Heart left ventricle (tissue), 16 donors: ENCODE results near the gene PHLDA2. TPM values are rescaled to one million over a fixed set of nuclear protein-coding genes. Genes with fewer than 3 reads are reported as not detected.
"Not testable (repeated sequence)": the region's sequence is repeated elsewhere in the genome, so short reads cannot be mapped to it uniquely, and the experiment has no call there.

Experiments used
- ATAC-seq, 4 donors: fragments of 200-7000 bp; cut with Tn5 transposase; one replicate each; pipeline ENCODE4 v1.9.1; 2020 to 2022; ENCODE audit warnings: moderate library complexity in 4 of 4, mild to moderate bottlenecking in 3 of 4, moderate number of reproducible peaks in 1 of 4
- DNase-seq, 5 donors: peaks; one replicate each; pipeline ENCODE4 v3.0.0-alpha.2; 2020
- H3K27ac ChIP-seq, 12 donors: fragments of 200-600 bp; sonication (generic) in 4 of 12; one replicate each; pipeline versions ENCODE4 v1.5.0 to v1.8.0; 2016 to 2022; ENCODE audit warnings: mild to moderate bottlenecking in 2 of 12
- H3K27me3 ChIP-seq, 9 donors: fragments of 200-600 bp; sonication (generic) in 2 of 9; one replicate each; pipeline versions ENCODE4 v1.5.1 to v1.8.0; 2016 to 2022; ENCODE audit warnings: mild to moderate bottlenecking in 3 of 9
- H3K36me3 ChIP-seq, 9 donors: fragments of 200-600 bp; sonication (generic) in 2 of 9; one replicate each; pipeline versions ENCODE4 v1.5.0 to v1.8.0; 2018 to 2022; ENCODE audit warnings: mild to moderate bottlenecking in 2 of 9
- H3K4me1 ChIP-seq, 12 donors: fragments of 200-600 bp; sonication (generic) in 4 of 12; one replicate each; pipeline versions ENCODE4 v1.5.0 to v1.8.0; 2016 to 2022; ENCODE audit warnings: mild to moderate bottlenecking in 3 of 12
- H3K4me3 ChIP-seq, 12 donors: fragments of 200-600 bp; sonication (generic) in 4 of 12; one replicate each; pipeline versions ENCODE4 v1.5.0 to v1.8.0; 2017 to 2022; ENCODE audit warnings: mild to moderate bottlenecking in 9 of 12, moderate library complexity in 4 of 12
- H3K9me3 ChIP-seq, 12 donors: fragments of 200-600 bp; sonication (generic) in 4 of 12; one replicate each; pipeline versions ENCODE4 v1.5.0 to v1.8.0; 2016 to 2022; ENCODE audit warnings: mild to moderate bottlenecking in 1 of 12
- POLR2A ChIP-seq, 2 donors: fragments of 450-650 bp; IDR thresholded peaks; one replicate each; pipeline ENCODE4 v1.6.1; 2017; ENCODE audit warnings: antibody characterized with exemption in 2 of 2, mild to moderate bottlenecking in 2 of 2, moderate library complexity in 2 of 2
- WGBS, 4 donors: extraction: QIAGEN DNeasy Blood & Tissue Kit in 2 of 4; methylation state at CpG; one replicate each; pipeline versions ENCODE4 v1.1.5 to v1.1.7; 2013 to 2018; 5-methylcytosine and 5-hydroxymethylcytosine counted together
- intact Hi-C, 10 donors: fragments of 100-400 bp; cut with DNase I; formaldehyde crosslinking; loops; one replicate each; pipeline versions ENCODE4 v1.11.1 to v1.14.2; 2022
- polyA plus RNA-seq, 2 donors: library from polyadenylated mRNA; stranded (reverse); fragments of 200-250 nt; gene quantifications; one replicate each; pipeline ENCODE4 v1.2.3, GENCODE V29; 2013
- total RNA-seq, 9 donors: library from RNA; depleted of rRNA in 2 of 9; stranded (reverse); fragments of >200 nt in 2 of 9; fragmentation: NEBNext Ultra II Directional in 3 of 9; extraction: Animal tissue kit (Norgen Biotek cat#: 25700) in 3 of 9; gene quantifications; one replicate each; pipeline versions ENCODE4 v1.1.0 to v1.2.4, GENCODE V29; 2016 to 2023
- TF ChIP-seq, protein P1 (sequence below), 12 donors: fragments of 200-600 bp; sonication (generic) in 4 of 12; IDR thresholded peaks; one replicate each; pipeline versions ENCODE4 v1.5.0 to v1.8.0; 2018 to 2022; ENCODE audit warnings: antibody characterized with exemption in 12 of 12, mild to moderate bottlenecking in 5 of 12
- donor health status: ischemic (EF 13 %, LVEDD 7.1; RV severe dilation, severe dysfunction).
- donor health status: healthy with polysubstance abuse.
- donor health status: DM: no; HTN: yes; CAD: no.
- donor health status: DM: no; HTN: no; CAD: no.
- donor health status: ischemic (EF 25% LVEDD 6.9; RV normal size, moderate dysfunction).
- donor health status: ischemic (EF 25% LVEDD 5.7; RV mildly dilated, moderate dysfunction).
- donor health status: healthy.
- donor health status: DM: yes; HTN: yes; CAD: no.
- donor health status: ischemic (EF 35%, LVEDD 5.7; RV mildly dilated, moderate dysfunction).
- donor health status: nonischemic (EF 11% LVEDD 7.7; RV severe dilation, severe dysfunction).
- donor health status: DM: yes; HTN: yes; CAD: no.
- donor health status: PGD.
- donor health status: ischemic (EF 29% LVEDD 5.4; RV normal size, mild dysfunction).
- donor health status: nonischemic (EF 23%, LVEDD 6.1; RV moderate dilation, normal function).

PHLDA2 gene
- total and polyA plus RNA-seq, 11 donors = 0.40 to 9.2 (median 1.0) TPM; not detected in 2

GRCh38 chr11:2909133-2909902 is 19.9 kb downstream of the PHLDA2 start:
- WGBS, 4 donors = 34 to 66% (median 40%) methylated on average over 7 to 78 of the region's 78 CpGs
- peaks cover 0 to 12% (median 0%) of the 10 kb centered on the region in 9 donors for H3K27me3 ChIP-seq
- no peak for DNase-seq
- peak in 1 of 4 donors; percentile 19 for ATAC-seq
- peaks cover 0 to 35% (median 8%) of the 10 kb centered on the region in 12 donors for H3K4me1 ChIP-seq
- H3K4me3 ChIP-seq = peak overlapping the region in 6 of 12 donors; percentile 9 to 29 (median 15)
- peaks cover 0 to 7% (median 0%) of the 10 kb centered on the region in 12 donors for H3K9me3 ChIP-seq
- no peaks in the 10 kb centered on the region for H3K36me3 ChIP-seq
- TF ChIP-seq, protein P1, sequence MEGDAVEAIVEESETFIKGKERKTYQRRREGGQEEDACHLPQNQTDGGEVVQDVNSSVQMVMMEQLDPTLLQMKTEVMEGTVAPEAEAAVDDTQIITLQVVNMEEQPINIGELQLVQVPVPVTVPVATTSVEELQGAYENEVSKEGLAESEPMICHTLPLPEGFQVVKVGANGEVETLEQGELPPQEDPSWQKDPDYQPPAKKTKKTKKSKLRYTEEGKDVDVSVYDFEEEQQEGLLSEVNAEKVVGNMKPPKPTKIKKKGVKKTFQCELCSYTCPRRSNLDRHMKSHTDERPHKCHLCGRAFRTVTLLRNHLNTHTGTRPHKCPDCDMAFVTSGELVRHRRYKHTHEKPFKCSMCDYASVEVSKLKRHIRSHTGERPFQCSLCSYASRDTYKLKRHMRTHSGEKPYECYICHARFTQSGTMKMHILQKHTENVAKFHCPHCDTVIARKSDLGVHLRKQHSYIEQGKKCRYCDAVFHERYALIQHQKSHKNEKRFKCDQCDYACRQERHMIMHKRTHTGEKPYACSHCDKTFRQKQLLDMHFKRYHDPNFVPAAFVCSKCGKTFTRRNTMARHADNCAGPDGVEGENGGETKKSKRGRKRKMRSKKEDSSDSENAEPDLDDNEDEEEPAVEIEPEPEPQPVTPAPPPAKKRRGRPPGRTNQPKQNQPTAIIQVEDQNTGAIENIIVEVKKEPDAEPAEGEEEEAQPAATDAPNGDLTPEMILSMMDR (IDR thresholded peaks at IDR 0.05) = no peak
- TF ChIP-seq POLR2A (IDR thresholded peaks at IDR 0.05) = no peak
- intact Hi-C loops = no loop called here
- H3K27ac ChIP-seq = no peak overlapping the region

- 85 to 95% (median 91%) methylated on average over 11 to 14 of the region's 14 CpGs for WGBS, 4 donors
- Histone ChIP-seq H3K27me3 (peaks cover 0 to 12% (median 0%) of the 10 kb centered on the region in 9 donors), H3K9me3 (peaks cover 0 to 7% (median 0%) of the 10 kb centered on the region in 12 donors), H3K4me1 (peaks cover 0 to 30% (median 2%) of the 10 kb centered on the region in 12 donors), H3K27ac (no peak overlapping the region), H3K36me3 (no peaks in the 10 kb centered on the region), H3K4me3 (no peak overlapping the region)
- intact Hi-C loops = no loop called here
- no peak for ATAC-seq
- DNase-seq = no peak
- TF ChIP-seq, protein P1 (IDR thresholded peaks at IDR 0.05) = no peak
- TF ChIP-seq POLR2A (IDR thresholded peaks at IDR 0.05) = no peak
These were observed 21.1 kb downstream of the PHLDA2 start for GRCh38 chr11:2908130-2908529.

- H3K4me3 ChIP-seq, ATAC-seq, H3K36me3 ChIP-seq, DNase-seq, H3K9me3 ChIP-seq, H3K27ac ChIP-seq, intact Hi-C loops: not testable (repeated sequence)
- H3K27me3 ChIP-seq = peaks cover 0 to 12% (median 0%) of the 10 kb centered on the region in 9 donors
- H3K4me1 ChIP-seq = peaks cover 0 to 33% (median 12%) of the 10 kb centered on the region in 12 donors
- WGBS, 4 donors = 83 to 86% (median 84%) methylated on average over 7 of the region's 7 CpGs
These were observed 23.9 kb downstream of the PHLDA2 start for GRCh38 chr11:2905299-2905698.

DNA sequence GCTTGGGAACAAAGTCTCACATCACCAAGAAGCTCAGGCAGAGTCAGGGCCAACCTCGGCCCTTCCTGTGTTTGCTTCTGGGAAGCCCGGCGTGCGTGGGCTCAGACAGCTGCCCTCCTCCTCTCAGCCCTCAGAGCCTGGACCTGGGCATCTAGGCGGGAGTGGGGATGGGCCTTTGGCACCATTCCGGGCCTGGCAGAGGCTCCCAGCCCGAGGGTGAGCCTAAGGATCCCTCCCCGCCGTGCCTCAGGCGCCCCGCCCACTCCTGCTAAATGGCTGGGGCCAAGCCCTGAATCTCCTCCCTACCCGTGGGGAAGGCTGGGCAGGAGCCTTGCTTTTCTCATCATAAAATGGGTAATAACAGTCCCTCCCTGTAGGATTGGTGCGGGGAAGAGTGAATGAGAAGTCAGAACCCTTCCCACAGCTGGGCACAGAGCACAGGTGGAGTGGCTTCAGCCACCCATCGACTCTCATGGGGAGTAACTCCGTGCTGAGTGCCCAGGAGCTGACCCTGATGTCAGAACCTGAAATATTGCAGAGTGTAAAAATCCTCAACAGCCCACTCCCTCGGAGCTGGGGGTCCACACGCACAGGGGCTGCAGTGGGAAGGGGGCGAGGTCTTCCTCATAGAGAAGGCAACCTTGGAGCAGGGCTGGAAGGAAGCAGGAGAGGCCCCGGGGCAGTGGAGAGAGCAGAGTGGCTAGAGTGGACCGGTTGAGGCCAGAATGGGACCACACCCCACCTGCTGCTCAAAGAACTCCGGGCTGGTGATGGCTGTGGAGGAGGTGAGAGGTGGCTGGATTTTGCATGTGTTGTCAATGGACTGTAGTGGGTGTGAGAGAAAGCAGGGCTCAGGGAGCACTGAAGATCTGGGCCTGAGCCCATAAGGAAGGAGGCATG is 24.8 kb downstream of the PHLDA2 start:
- no peak for TF ChIP-seq POLR2A (IDR thresholded peaks at IDR 0.05)
- TF ChIP-seq, protein P1 (IDR thresholded peaks at IDR 0.05) = no peak
- Histone ChIP-seq H3K9me3 (peaks cover 0 to 7% (median 0%) of the 10 kb centered on the region in 12 donors), H3K27ac (no peak overlapping the region), H3K4me3 (no peak overlapping the region), H3K36me3 (no peaks in the 10 kb centered on the region), H3K27me3 (peaks cover 0 to 9% (median 0%) of the 10 kb centered on the region in 9 donors), H3K4me1 (peaks cover 0 to 34% (median 13%) of the 10 kb centered on the region in 12 donors)
- intact Hi-C loops = no loop called here
- 75 to 85% (median 81%) methylated on average over 19 to 21 of the region's 21 CpGs for WGBS, 4 donors
- ATAC-seq (no peak), DNase-seq (no peak)
